GM23248 (cell line): ENCODE measurements around the gene ZNF722.

Experiments
- EZH2 ChIP-seq: fragments of 200-600 bp; sonication (generic); IDR thresholded peaks from 2 replicates; pipeline ENCODE4 v1.6.1; 2018; ENCODE audit warnings: antibody characterized with exemption, mild to moderate bottlenecking; ENCODE audit not compliant: insufficient read depth, poor library complexity, severe bottlenecking
- EZH2phosphoT487 ChIP-seq: fragments of 200-600 bp; sonication (generic); IDR thresholded peaks from 2 replicates; pipeline ENCODE4 v1.6.1; 2018; ENCODE audit warnings: antibody characterized with exemption, moderate library complexity, mild to moderate bottlenecking, low read depth; ENCODE audit not compliant: insufficient read depth

DNA sequence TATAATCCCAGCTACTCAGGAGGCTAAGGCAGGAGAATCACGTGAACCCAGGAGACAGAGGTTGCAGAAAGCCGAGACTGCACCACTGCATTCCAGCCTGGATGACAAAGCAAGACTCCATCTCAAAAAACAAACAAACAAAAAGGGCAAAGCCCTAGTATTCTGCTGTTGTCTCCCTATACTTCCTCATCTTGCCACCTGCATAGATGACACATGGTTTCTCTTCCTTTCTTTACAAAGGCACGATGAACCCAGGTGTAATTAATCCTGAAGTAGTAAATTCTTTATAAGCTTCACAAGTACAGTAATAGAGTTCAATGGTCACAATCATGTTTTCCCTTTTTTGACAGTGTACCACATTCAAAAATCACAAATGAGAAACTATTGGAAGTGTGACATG, 36.7 kb downstream of the ZNF722 start:
- TF ChIP-seq EZH2 (no peak), EZH2phosphoT487 (no peak)
